NCI-H748 (cell line): ENCODE data around the gene PTPRN2.
"Not testable (repeated sequence)": the region's sequence is repeated elsewhere in the genome, so short reads cannot be mapped to it uniquely, and the experiment has no call there.

ENCODE experiments used
- DNase-seq: peaks from one replicate; lab custom pipeline; 2025; ENCODE audit not compliant: unreplicated experiment; lab: John Stamatoyannopoulos, UW

Gene PTPRN2

DNA sequence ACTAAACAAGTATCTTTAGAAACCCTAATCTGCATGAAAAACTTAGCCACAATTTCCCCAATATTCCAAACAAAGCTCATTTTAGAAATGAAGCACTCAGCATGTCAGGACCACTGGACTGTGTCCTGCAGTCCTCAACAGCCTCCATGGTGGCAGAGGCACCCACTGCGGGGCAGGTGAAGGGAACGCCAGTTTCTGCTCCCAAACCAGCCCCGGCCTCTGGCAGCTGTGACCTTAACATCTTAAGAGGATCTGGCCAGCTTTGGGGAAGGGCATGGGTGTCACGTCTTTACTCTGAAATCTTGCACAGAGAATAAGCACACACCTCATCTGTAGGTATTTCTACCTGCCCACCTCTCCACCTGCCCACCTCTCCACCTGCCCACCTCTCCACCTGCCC, 988.1 kb downstream of the PTPRN2 start:
- no peak for DNase-seq

DNA sequence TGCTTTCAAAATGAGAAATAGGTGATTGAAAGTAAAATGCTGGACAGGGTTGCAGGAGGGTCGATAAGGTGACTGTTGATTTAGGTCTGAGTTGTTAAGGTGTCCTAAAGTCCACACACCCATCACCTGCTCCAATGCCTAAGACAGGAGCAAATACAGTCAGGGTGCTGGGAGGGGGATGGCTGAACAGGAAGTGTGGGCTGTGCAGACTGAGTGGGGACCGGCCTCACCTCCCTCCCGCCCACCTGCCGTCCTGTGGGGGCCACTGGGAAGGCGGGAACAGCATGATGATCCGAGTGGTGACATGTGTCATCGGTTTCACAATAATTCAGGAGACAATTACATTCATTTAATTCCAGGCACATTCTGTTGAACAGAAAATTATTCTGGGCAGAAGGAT, 990.1 kb downstream of the PTPRN2 start:
- DNase-seq = peak; percentile 33

- peak; percentile 16 for DNase-seq
Observed at GRCh38 chr7:157596881-157597280, 990.7 kb downstream of the PTPRN2 start.

GRCh38 chr7:157596471-157596870, 991.2 kb downstream of the PTPRN2 start:
- DNase-seq = no peak

DNA sequence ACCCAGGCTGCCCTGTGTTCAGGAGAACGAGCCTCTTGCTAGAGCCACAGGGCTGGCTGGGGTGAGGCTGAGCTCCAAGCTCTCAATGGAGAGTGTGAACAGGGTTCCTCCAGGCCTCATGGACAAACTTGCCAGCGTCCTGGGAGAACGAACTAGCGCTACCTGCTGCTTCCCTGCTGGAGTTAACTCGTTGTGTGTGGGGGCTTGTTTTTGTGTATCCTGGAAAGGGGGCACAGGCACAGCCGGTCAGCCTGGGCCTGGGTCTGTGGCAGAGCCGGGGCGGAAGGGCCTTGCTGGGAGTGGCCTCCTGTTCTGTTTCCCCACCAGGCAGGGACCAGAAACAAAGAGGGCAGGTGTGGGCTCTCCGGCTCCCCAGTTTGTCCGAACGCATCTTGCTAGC, 991.6 kb downstream of the PTPRN2 start:
- no peak for DNase-seq

GRCh38 chr7:157595086-157595855, 992.4 kb downstream of the PTPRN2 start:
- no peak for DNase-seq

GRCh38 chr7:157594306-157594705, 993.3 kb downstream of the PTPRN2 start:
- no peak for DNase-seq

DNA sequence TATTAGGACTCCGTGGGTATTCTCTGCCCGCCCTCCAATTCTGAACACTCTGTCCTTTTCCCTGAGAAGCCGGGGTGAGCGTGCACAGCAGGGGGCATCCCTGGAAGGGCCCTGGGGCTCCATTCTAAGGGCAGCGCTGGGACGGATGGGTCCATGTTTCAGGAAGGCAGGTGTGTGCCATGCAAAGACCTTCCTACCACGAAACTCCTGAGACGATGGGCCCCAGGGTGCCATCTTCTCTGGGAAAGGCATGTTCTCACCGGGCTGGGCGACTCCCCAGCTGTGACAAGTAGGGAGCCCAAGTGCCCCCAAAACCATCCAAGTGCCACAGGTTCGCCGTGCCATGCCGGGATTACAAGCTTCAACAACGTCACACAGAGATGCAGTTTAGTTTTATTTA, 994.1 kb downstream of the PTPRN2 start:
- no peak for DNase-seq

GRCh38 chr7:157592636-157593320, 994.8 kb downstream of the PTPRN2 start:
- not testable (repeated sequence) for DNase-seq

GRCh38 chr7:157590526-157590925, 997.1 kb downstream of the PTPRN2 start:
- no peak for DNase-seq

DNA sequence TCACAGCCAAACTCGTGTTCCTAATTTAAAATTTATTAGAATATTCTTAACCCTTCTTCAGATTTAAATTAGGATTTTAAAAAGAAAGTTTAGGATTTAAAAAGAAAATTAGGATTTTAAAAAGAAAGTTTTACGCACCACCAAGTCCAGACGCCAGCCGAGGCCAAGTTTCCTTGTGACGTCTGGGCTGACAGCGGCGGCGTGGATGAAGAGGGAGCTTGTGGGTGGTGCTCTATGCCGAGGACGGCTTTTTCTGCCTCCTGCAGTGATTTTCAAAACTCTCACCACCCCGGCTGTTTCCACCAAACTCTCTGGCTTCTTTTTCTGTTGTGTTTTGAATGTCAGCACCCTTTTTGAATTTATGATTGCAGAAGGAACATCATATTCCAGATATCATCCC, 997.9 kb downstream of the PTPRN2 start:
- DNase-seq = no peak

DNA sequence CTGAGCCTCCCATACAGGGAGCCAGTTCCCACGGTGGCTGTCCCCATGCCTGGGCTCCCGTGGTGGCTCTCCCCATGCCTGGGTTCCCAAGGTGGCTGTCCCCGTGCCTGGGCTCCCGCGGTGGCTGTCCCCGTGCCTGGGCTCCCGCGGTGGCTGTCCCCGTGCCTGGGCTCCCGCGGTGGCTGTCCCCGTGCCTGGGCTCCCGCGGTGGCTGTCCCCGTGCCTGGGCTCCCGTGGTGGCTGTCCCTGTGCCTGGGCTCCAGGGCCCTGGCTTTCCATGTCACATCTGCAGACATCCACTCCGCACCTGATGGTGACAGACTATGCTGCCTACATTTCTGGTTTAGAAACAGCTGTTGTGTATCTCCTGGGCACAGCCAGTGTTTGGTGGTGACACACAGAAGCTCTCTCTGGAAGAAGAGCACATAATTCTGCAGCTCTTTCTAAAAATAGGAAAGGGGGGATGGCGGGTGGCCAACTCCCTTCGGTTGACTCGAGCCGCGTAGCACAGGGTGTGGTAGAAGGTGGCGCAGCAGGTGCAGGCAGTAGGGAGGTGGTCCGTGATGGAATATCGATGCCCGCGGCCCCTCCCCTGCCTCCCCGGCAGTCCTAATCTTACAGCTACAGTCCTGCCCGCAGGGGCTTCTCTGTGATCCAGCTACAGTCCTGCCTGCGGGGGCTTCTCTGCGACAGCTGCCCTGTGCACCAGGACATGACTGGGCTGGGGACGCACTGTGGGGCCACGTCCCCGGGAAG, 999.6 kb downstream of the PTPRN2 start:
- DNase-seq = peak; percentile 17

GRCh38 chr7:157587051-157587804, 1000.4 kb downstream of the PTPRN2 start:
- DNase-seq = no peak

GRCh38 chr7:157586426-157586955, 1001.1 kb downstream of the PTPRN2 start:
- no peak for DNase-seq

GRCh38 chr7:157585113-157585861, 1002.3 kb downstream of the PTPRN2 start:
- no peak for DNase-seq

- no peak for DNase-seq
Observed at GRCh38 chr7:157584420-157584819, 1003.2 kb downstream of the PTPRN2 start.

- no peak for DNase-seq
Observed at GRCh38 chr7:157581740-157582139, 1005.9 kb downstream of the PTPRN2 start.

- peak; percentile 20 for DNase-seq
Observed at GRCh38 chr7:157580324-157580723, 1007.3 kb downstream of the PTPRN2 start.

DNA sequence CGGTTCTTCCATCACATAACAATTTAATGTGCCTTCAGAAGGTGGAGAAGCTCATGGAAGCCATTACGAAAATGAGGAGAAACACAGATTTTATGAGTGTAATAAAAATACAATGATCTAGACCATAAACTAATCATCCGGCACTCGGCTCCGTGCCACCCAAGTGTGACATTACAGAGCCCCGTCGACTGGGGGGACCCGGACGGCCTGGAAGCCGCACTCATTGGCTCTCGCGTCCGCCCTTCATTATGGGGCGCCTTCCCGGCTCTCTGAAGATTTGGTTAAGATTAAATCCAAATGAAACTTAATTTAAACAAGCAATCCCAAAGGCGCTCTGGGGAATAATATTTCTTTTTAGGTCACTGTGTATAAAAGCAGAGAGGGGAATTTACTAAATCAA, 1008.2 kb downstream of the PTPRN2 start:
- no peak for DNase-seq

GRCh38 chr7:157577796-157578339, 1009.8 kb downstream of the PTPRN2 start:
- DNase-seq = no peak
